Glutamatergic neuron (in vitro differentiated cells): ENCODE data around the gene RPS6KC1. TPM values are rescaled to one million over a fixed set of nuclear protein-coding genes. Genes with fewer than 3 reads are reported as not detected.

Experiments
- DNase-seq: peaks from one replicate; pipeline ENCODE4 v3.0.0; 2022
- H3K27ac Mint-ChIP-seq: one replicate; pipeline ENCODE4 v1.8.0; 2020; ENCODE audit warnings: mild to moderate bottlenecking, mixed read lengths, inconsistent platforms; ENCODE audit not compliant: unreplicated experiment
- H3K27me3 Mint-ChIP-seq: one replicate; pipeline ENCODE4 v1.8.0; 2020; ENCODE audit warnings: mild to moderate bottlenecking, moderate library complexity, mixed read lengths, inconsistent platforms; ENCODE audit not compliant: unreplicated experiment
- H3K36me3 Mint-ChIP-seq: one replicate; pipeline ENCODE4 v1.8.0; 2020; ENCODE audit warnings: mild to moderate bottlenecking, mixed read lengths, inconsistent platforms; ENCODE audit not compliant: unreplicated experiment
- H3K4me1 Mint-ChIP-seq: one replicate; pipeline ENCODE4 v1.8.0; 2020; ENCODE audit warnings: mild to moderate bottlenecking, low read depth, mixed read lengths, inconsistent platforms; ENCODE audit not compliant: unreplicated experiment
- H3K4me3 Mint-ChIP-seq: one replicate; pipeline ENCODE4 v1.8.0; 2020; ENCODE audit warnings: mild to moderate bottlenecking, mixed read lengths, inconsistent platforms; ENCODE audit not compliant: unreplicated experiment
- H3K9me3 Mint-ChIP-seq: one replicate; pipeline ENCODE4 v1.8.0; 2020; ENCODE audit warnings: mild to moderate bottlenecking, moderate library complexity, mixed read lengths, inconsistent platforms; ENCODE audit not compliant: unreplicated experiment
- total RNA-seq: library from RNA; stranded (reverse); fragmentation: NEBNext Ultra II Directional; extraction: Animal tissue kit (Norgen Biotek cat#: 25700); gene quantifications from one replicate; pipeline ENCODE4 v1.2.1, GENCODE V29; 2021; ENCODE audit not compliant: unreplicated experiment
- TF ChIP-seq, protein P1 (sequence below): fragments of 200-600 bp; sonication (generic); IDR thresholded peaks from one replicate; pipeline ENCODE4 v1.5.0; 2021; ENCODE audit not compliant: partially characterized antibody, unreplicated experiment

Gene RPS6KC1
- total RNA-seq, 1 donor from 2014 or later, result 23.9 TPM

- H3K36me3 Mint-ChIP-seq, result peaks cover 3% of the 10 kb centered on the region
- no peak overlapping the region for H3K27ac Mint-ChIP-seq
- H3K4me3 Mint-ChIP-seq, result no peak overlapping the region
- H3K27me3 Mint-ChIP-seq, result no peaks in the 10 kb centered on the region
- H3K4me1 Mint-ChIP-seq, result no peaks in the 10 kb centered on the region
- no peak for DNase-seq
- no peaks in the 10 kb centered on the region for H3K9me3 Mint-ChIP-seq
- TF ChIP-seq, protein P1, sequence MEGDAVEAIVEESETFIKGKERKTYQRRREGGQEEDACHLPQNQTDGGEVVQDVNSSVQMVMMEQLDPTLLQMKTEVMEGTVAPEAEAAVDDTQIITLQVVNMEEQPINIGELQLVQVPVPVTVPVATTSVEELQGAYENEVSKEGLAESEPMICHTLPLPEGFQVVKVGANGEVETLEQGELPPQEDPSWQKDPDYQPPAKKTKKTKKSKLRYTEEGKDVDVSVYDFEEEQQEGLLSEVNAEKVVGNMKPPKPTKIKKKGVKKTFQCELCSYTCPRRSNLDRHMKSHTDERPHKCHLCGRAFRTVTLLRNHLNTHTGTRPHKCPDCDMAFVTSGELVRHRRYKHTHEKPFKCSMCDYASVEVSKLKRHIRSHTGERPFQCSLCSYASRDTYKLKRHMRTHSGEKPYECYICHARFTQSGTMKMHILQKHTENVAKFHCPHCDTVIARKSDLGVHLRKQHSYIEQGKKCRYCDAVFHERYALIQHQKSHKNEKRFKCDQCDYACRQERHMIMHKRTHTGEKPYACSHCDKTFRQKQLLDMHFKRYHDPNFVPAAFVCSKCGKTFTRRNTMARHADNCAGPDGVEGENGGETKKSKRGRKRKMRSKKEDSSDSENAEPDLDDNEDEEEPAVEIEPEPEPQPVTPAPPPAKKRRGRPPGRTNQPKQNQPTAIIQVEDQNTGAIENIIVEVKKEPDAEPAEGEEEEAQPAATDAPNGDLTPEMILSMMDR, result no peak
Measured at GRCh38 chr1:213179784-213180183, 128.7 kb downstream of the RPS6KC1 start.

DNA sequence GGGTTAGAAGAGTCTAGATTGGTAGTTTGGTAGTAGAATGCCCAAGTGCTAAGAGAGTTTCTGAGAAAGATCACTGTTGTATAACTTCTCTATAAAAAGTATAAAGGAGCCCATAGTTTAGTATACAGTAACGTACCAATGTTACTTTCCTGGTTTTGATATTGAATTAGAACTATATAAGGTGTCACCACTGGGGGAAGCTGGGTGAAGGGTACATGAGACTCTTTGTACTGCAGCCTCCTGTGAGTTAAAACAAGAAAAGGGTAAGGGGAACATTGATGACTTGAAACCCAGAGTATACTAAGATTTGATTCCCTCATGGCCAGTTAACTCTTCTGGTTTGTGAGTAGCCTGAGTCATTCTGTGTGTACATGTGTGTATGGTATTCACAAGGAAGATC, 129.8 kb downstream of the RPS6KC1 start:
- TF ChIP-seq, protein P1, result no peak
- H3K36me3 Mint-ChIP-seq, result peaks cover 10% of the 10 kb centered on the region
- H3K27me3 Mint-ChIP-seq, result no peaks in the 10 kb centered on the region
- H3K9me3 Mint-ChIP-seq, result peaks cover 2% of the 10 kb centered on the region
- no peak for DNase-seq
- no peak overlapping the region for H3K4me3 Mint-ChIP-seq
- H3K4me1 Mint-ChIP-seq, result no peaks in the 10 kb centered on the region
- no peak overlapping the region for H3K27ac Mint-ChIP-seq

- Mint-ChIP-seq H3K4me1 (no peaks in the 10 kb centered on the region), H3K9me3 (peaks cover 2% of the 10 kb centered on the region), H3K27me3 (no peaks in the 10 kb centered on the region), H3K27ac (no peak overlapping the region), H3K4me3 (no peak overlapping the region), H3K36me3 (peaks cover 20% of the 10 kb centered on the region)
- TF ChIP-seq, protein P1, result no peak
- DNase-seq, result no peak
Measured at GRCh38 chr1:213183036-213183672, 132.1 kb downstream of the RPS6KC1 start.

GRCh38 chr1:213186168-213186567, 135.1 kb downstream of the RPS6KC1 start:
- Mint-ChIP-seq H3K36me3 (peaks cover 27% of the 10 kb centered on the region), H3K27me3 (no peaks in the 10 kb centered on the region), H3K27ac (no peak overlapping the region), H3K4me1 (no peaks in the 10 kb centered on the region), H3K4me3 (no peak overlapping the region), H3K9me3 (peaks cover 2% of the 10 kb centered on the region)
- TF ChIP-seq, protein P1, result no peak
- no peak for DNase-seq

GRCh38 chr1:213192026-213192425, 141.0 kb downstream of the RPS6KC1 start:
- Mint-ChIP-seq H3K27ac (no peak overlapping the region), H3K27me3 (no peaks in the 10 kb centered on the region), H3K4me1 (no peaks in the 10 kb centered on the region), H3K36me3 (peaks cover 11% of the 10 kb centered on the region), H3K4me3 (no peak overlapping the region), H3K9me3 (no peaks in the 10 kb centered on the region)
- TF ChIP-seq, protein P1, result no peak
- DNase-seq, result no peak
